K562 (cell line): Measurements from ENCODE around the gene TCAP. TPM values are rescaled to one million over a fixed set of nuclear protein-coding genes. Genes with fewer than 3 reads are reported as not detected.

Source experiments
- BACH1 ChIP-seq: fragments of 200-800 bp; sonication (Bioruptor generic); IDR thresholded peaks from 2 replicates; pipeline ENCODE4 v1.6.1; 2016; ENCODE audit warnings: missing genetic modification characterization, missing compliant biosample characterization
- BRF1 ChIP-seq: IDR thresholded peaks from 3 replicates; pipeline ENCODE4 v1.6.1; 2011; ENCODE audit warnings: borderline replicate concordance, mild to moderate bottlenecking; ENCODE audit not compliant: insufficient read length; ENCODE audit errors: extremely low read depth
- EWSR1 ChIP-seq: fragments of 450-650 bp; IDR thresholded peaks from 2 replicates; pipeline ENCODE4 v1.6.1; 2018; ENCODE audit warnings: borderline replicate concordance, mild to moderate bottlenecking, low read depth, moderate library complexity; ENCODE audit not compliant: partially characterized antibody
- FOSL1 ChIP-seq: fragments of 200-800 bp; sonication (Bioruptor generic); conservative IDR thresholded peaks from 2 replicates; pipeline ENCODE4 v1.6.1; 2016; ENCODE audit warnings: missing genetic modification characterization, missing compliant biosample characterization
- GABPA ChIP-seq: fragments of 200-800 bp; sonication (Bioruptor generic); conservative IDR thresholded peaks from 2 replicates; pipeline ENCODE4 v1.6.1; 2016; ENCODE audit warnings: low read depth, missing genetic modification characterization, missing compliant biosample characterization
- HDAC1 ChIP-seq, 2 experiments: fragments of 450-650 bp; IDR thresholded peaks; 2 replicates each; pipeline ENCODE4 v1.6.1; 2016 to 2017; ENCODE audit warnings: inconsistent platforms in 1 of 2, mild to moderate bottlenecking in 1 of 2, moderate library complexity in 1 of 2
- MTA1 ChIP-seq: fragments of 450-650 bp; IDR thresholded peaks from 2 replicates; pipeline ENCODE4 v1.6.1; 2017; ENCODE audit warnings: borderline replicate concordance
- POLR2AphosphoS5 ChIP-seq: IDR thresholded peaks from 2 replicates; pipeline ENCODE4 v1.6.1; 2011; ENCODE audit warnings: mild to moderate bottlenecking, low read depth, low read length, moderate library complexity; ENCODE audit not compliant: control insufficient read depth, insufficient read depth
- RFX7 ChIP-seq: fragments of 250-450 bp; sonication (Bioruptor Pico); IDR thresholded peaks from 2 replicates; pipeline ENCODE4 v1.5.1; 2021; ENCODE audit warnings: mild to moderate bottlenecking
- SRSF9 ChIP-seq: fragments of 200-400 bp; formaldehyde crosslinking; IDR thresholded peaks from 2 replicates; pipeline ENCODE4 v1.6.1; 2017; ENCODE audit warnings: low read depth, low read length, borderline replicate concordance
- ZNF324 ChIP-seq: fragments of 250-450 bp; sonication (Bioruptor Pico); IDR thresholded peaks from 2 replicates; pipeline ENCODE4 v1.4.0; 2020; ENCODE audit warnings: mild to moderate bottlenecking
- ZNF766 ChIP-seq: fragments of 200-800 bp; sonication (Bioruptor generic); conservative IDR thresholded peaks from 2 replicates; pipeline ENCODE4 v1.6.1; 2016; ENCODE audit warnings: missing genetic modification characterization, missing compliant biosample characterization
- polyA plus RNA-seq, 8 experiments: library from polyadenylated mRNA; depleted of rRNA in 4 of 8; stranded (reverse) in 5 of 8; unstranded in 3 of 8; fragments of >200 nt; fragmentation: Nextera tagmentation in 2 of 8; fragmentation: Illumina TruSeq in 1 of 8; extraction: Ambion mirVana in 2 of 8; extraction: Trizol in 1 of 8; gene quantifications; 2 replicates each; pipeline versions ENCODE4 v1.2.1 to v1.2.3, GENCODE V29; 2011 to 2014; ENCODE audit warnings: inconsistent platforms in 1 of 8, missing spikeins in 1 of 8
- total RNA-seq, 7 experiments: library from RNA; depleted of rRNA in 6 of 7; stranded (reverse); fragments of >200 nt in 6 of 7; fragmentation: Illumina TruSeq in 2 of 7; extraction: Trizol in 2 of 7; gene quantifications; 2 replicates each; pipeline versions ENCODE4 v1.2.1 to v1.2.3, GENCODE V29; 2011 to 2021; ENCODE audit warnings: low replicate concordance in 1 of 7
- TF ChIP-seq, protein P1 (sequence below): fragments of 250-450 bp; sonication (Bioruptor Pico); IDR thresholded peaks from 2 replicates; pipeline ENCODE4 v1.4.0; 2020; ENCODE audit warnings: mild to moderate bottlenecking, moderate library complexity
- TF ChIP-seq, protein P2 (sequence below): sonication (generic); formaldehyde crosslinking; IDR thresholded peaks from 2 replicates; pipeline ENCODE4 v1.5.0; 2020; ENCODE audit warnings: missing genetic modification reagents
- TF ChIP-seq, protein P3 (sequence below), 2 experiments: fragments of 450-650 bp; conservative IDR thresholded peaks; 2 replicates each; pipeline ENCODE4 v1.6.1; 2017; ENCODE audit warnings: mild to moderate bottlenecking in 2 of 2, moderate library complexity in 2 of 2
- TF ChIP-seq, protein P4 (sequence below): IDR thresholded peaks from 2 replicates; pipeline ENCODE4 v1.6.1; 2011; ENCODE audit not compliant: insufficient read length; ENCODE audit errors: extremely low read depth
- TF ChIP-seq, protein P5 (sequence below): IDR thresholded peaks from 3 replicates; pipeline ENCODE4 v1.6.1; 2011; ENCODE audit warnings: borderline replicate concordance, mild to moderate bottlenecking, moderate library complexity; ENCODE audit not compliant: insufficient read length; ENCODE audit errors: extremely low read depth

Gene TCAP
- total and polyA plus RNA-seq, 9 of the 15 experiments (the other 6 are each of a cell fraction or from before 2014, with no cell fraction given): 0.33 to 1.4 (median 0.82) TPM; not detected in 2

DNA sequence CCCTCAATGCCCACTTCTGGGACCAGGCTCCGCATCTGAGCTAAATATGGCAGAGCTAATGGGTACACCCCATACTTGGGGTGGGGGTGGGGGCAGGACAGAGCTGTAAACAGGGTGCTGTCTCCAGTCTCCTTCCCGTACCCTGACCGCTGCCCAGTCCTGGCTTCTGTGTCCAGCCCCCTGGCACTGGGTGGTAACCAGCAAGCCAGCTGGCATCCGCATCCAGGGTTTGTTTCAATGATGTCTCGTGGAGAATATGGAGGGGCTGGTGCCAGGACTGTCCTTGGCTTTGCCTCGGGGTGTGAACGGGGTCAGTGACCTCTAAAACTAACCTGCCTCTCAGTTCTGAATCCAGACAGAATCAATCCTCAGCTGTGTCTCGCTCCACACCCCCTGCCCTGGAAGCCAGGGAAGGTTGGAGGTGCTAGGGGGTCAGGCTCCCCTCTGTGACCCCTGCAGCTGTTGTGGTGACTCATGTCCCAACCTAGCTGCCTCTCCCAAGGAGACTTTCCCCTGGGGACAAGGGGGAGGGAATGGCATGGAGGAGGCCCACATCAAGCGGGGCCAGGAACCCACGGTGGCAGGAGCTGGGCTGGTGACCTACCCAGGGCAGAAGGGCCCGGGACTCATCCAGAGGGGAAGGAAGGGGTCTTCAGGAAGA is 1.6 kb downstream of the TCAP start (continued):
- TF ChIP-seq POLR2AphosphoS5 (peak; percentile 22; the same call in 1 of the 2 replicates), ZNF766 (CRISPR knock-in tag) (0 out of 2 replicates have a peak, but pooled peaks have one; percentile 26), BACH1 (tag) (peak; percentile 56; the same call in 1 of the 2 replicates), GABPA (tag) (no peak), ZNF324 (CRISPR knock-in tag) (0 out of 2 replicates have a peak, but pooled peaks have one; percentile 56), RFX7 (no peak), HDAC1 (IDR thresholded peaks at IDR 0.05) (0 out of 4 replicates have a peak, but pooled peaks of 1 of the 2 experiments have one; percentile 8), EWSR1 (no peak), BRF1 (no peak), MTA1 (no peak), FOSL1 (tag) (peak; percentile 83), SRSF9 (no peak)
- TF ChIP-seq, protein P1, sequence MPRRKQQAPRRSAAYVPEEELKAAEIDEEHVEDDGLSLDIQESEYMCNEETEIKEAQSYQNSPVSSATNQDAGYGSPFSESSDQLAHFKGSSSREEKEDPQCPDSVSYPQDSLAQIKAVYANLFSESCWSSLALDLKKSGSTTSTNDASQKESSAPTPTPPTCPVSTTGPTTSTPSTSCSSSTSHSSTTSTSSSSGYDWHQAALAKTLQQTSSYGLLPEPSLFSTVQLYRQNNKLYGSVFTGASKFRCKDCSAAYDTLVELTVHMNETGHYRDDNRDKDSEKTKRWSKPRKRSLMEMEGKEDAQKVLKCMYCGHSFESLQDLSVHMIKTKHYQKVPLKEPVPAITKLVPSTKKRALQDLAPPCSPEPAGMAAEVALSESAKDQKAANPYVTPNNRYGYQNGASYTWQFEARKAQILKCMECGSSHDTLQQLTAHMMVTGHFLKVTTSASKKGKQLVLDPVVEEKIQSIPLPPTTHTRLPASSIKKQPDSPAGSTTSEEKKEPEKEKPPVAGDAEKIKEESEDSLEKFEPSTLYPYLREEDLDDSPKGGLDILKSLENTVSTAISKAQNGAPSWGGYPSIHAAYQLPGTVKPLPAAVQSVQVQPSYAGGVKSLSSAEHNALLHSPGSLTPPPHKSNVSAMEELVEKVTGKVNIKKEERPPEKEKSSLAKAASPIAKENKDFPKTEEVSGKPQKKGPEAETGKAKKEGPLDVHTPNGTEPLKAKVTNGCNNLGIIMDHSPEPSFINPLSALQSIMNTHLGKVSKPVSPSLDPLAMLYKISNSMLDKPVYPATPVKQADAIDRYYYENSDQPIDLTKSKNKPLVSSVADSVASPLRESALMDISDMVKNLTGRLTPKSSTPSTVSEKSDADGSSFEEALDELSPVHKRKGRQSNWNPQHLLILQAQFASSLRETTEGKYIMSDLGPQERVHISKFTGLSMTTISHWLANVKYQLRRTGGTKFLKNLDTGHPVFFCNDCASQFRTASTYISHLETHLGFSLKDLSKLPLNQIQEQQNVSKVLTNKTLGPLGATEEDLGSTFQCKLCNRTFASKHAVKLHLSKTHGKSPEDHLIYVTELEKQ (CRISPR knock-in tag): no peak
- TF ChIP-seq, protein P2, sequence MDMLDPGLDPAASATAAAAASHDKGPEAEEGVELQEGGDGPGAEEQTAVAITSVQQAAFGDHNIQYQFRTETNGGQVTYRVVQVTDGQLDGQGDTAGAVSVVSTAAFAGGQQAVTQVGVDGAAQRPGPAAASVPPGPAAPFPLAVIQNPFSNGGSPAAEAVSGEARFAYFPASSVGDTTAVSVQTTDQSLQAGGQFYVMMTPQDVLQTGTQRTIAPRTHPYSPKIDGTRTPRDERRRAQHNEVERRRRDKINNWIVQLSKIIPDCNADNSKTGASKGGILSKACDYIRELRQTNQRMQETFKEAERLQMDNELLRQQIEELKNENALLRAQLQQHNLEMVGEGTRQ (CRISPR knock-in tag): no peak
- TF ChIP-seq, protein P3, sequence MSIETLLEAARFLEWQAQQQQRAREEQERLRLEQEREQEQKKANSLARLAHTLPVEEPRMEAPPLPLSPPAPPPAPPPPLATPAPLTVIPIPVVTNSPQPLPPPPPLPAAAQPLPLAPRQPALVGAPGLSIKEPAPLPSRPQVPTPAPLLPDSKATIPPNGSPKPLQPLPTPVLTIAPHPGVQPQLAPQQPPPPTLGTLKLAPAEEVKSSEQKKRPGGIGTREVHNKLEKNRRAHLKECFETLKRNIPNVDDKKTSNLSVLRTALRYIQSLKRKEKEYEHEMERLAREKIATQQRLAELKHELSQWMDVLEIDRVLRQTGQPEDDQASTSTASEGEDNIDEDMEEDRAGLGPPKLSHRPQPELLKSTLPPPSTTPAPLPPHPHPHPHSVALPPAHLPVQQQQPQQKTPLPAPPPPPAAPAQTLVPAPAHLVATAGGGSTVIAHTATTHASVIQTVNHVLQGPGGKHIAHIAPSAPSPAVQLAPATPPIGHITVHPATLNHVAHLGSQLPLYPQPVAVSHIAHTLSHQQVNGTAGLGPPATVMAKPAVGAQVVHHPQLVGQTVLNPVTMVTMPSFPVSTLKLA (conservative IDR thresholded peaks at IDR 0.05): no peak
- TF ChIP-seq, protein P4, sequence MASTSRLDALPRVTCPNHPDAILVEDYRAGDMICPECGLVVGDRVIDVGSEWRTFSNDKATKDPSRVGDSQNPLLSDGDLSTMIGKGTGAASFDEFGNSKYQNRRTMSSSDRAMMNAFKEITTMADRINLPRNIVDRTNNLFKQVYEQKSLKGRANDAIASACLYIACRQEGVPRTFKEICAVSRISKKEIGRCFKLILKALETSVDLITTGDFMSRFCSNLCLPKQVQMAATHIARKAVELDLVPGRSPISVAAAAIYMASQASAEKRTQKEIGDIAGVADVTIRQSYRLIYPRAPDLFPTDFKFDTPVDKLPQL: no peak
- TF ChIP-seq, protein P5, sequence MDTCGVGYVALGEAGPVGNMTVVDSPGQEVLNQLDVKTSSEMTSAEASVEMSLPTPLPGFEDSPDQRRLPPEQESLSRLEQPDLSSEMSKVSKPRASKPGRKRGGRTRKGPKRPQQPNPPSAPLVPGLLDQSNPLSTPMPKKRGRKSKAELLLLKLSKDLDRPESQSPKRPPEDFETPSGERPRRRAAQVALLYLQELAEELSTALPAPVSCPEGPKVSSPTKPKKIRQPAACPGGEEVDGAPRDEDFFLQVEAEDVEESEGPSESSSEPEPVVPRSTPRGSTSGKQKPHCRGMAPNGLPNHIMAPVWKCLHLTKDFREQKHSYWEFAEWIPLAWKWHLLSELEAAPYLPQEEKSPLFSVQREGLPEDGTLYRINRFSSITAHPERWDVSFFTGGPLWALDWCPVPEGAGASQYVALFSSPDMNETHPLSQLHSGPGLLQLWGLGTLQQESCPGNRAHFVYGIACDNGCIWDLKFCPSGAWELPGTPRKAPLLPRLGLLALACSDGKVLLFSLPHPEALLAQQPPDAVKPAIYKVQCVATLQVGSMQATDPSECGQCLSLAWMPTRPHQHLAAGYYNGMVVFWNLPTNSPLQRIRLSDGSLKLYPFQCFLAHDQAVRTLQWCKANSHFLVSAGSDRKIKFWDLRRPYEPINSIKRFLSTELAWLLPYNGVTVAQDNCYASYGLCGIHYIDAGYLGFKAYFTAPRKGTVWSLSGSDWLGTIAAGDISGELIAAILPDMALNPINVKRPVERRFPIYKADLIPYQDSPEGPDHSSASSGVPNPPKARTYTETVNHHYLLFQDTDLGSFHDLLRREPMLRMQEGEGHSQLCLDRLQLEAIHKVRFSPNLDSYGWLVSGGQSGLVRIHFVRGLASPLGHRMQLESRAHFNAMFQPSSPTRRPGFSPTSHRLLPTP: no peak
